K562 (cell line): ENCODE measurements around the gene CALD1. TPM values are rescaled to one million over a fixed set of nuclear protein-coding genes. Genes with fewer than 3 reads are reported as not detected.

Source experiments
- ARID1B ChIP-seq: fragments of 450-650 bp; IDR thresholded peaks from 2 replicates; pipeline ENCODE4 v1.6.1; 2016; ENCODE audit warnings: antibody characterized with exemption, mild to moderate bottlenecking, inconsistent platforms
- ATF3 ChIP-seq, 2 experiments: fragments of 450-650 bp in 1 of 2; sonication (generic) in 1 of 2; formaldehyde crosslinking in 1 of 2; IDR thresholded peaks in 1 of 2; conservative IDR thresholded peaks in 1 of 2; 2 replicates each; pipeline versions ENCODE4 v1.6.1 to v1.8.1; 2016 to 2023; ENCODE audit warnings: mild to moderate bottlenecking in 2 of 2, moderate library complexity in 2 of 2, inconsistent platforms in 1 of 2, missing genetic modification reagents in 1 of 2
- BCOR ChIP-seq: fragments of 450-650 bp; IDR thresholded peaks from 2 replicates; pipeline ENCODE4 v1.6.1; 2016
- E2F8 ChIP-seq: fragments of 450-650 bp; IDR thresholded peaks from 2 replicates; pipeline ENCODE4 v1.7.1; 2018; ENCODE audit warnings: mild to moderate bottlenecking, low read depth; ENCODE audit not compliant: partially characterized antibody
- ETV1 ChIP-seq: fragments of 450-650 bp; conservative IDR thresholded peaks from 2 replicates; pipeline ENCODE4 v1.6.1; 2016; ENCODE audit warnings: missing genetic modification characterization, control low read depth, low read depth, missing compliant biosample characterization
- GABPB1 ChIP-seq: sonication (generic); formaldehyde crosslinking; IDR thresholded peaks from 2 replicates; pipeline ENCODE4 v1.8.0; 2022; ENCODE audit warnings: mild to moderate bottlenecking, missing genetic modification reagents
- HES1 ChIP-seq: fragments of 450-650 bp; IDR thresholded peaks from 2 replicates; pipeline ENCODE4 v1.6.1; 2016; ENCODE audit warnings: low read depth, mild to moderate bottlenecking, moderate library complexity
- KLF1 ChIP-seq: fragments of 450-650 bp; IDR thresholded peaks from 2 replicates; pipeline ENCODE4 v1.6.1; 2016; ENCODE audit warnings: missing genetic modification characterization, missing compliant biosample characterization
- KLF16 ChIP-seq: IDR thresholded peaks from 2 replicates; pipeline ENCODE4 v1.6.1; 2016; ENCODE audit warnings: antibody characterized with exemption
- MAX ChIP-seq: sonication (generic); formaldehyde crosslinking; IDR thresholded peaks from 2 replicates; pipeline ENCODE4 v1.9.0; 2022; ENCODE audit warnings: mild to moderate bottlenecking, missing genetic modification reagents
- MCM3 ChIP-seq: fragments of 450-650 bp; IDR thresholded peaks from 2 replicates; pipeline ENCODE4 v1.6.1; 2016
- NFIC ChIP-seq: fragments of 450-650 bp; IDR thresholded peaks from 2 replicates; pipeline ENCODE4 v1.6.1; 2017; ENCODE audit warnings: mild to moderate bottlenecking, inconsistent platforms
- NKRF ChIP-seq: fragments of 450-650 bp; IDR thresholded peaks from 2 replicates; pipeline ENCODE4 v1.6.1; 2016; ENCODE audit warnings: borderline replicate concordance
- NR4A1 ChIP-seq, 2 experiments: fragments of 250-450 bp in 1 of 2; fragments of 450-650 bp in 1 of 2; sonication (Bioruptor Pico) in 1 of 2; IDR thresholded peaks; 2 replicates each; pipeline versions ENCODE4 v1.4.0 to v1.6.1; 2016 to 2020; ENCODE audit warnings: mild to moderate bottlenecking in 2 of 2, missing compliant biosample characterization in 1 of 2, missing genetic modification characterization in 1 of 2, moderate library complexity in 1 of 2
- PHF20 ChIP-seq: fragments of 450-650 bp; IDR thresholded peaks from 2 replicates; pipeline ENCODE4 v1.6.1; 2018; ENCODE audit not compliant: partially characterized antibody
- PTTG1 ChIP-seq: fragments of 450-650 bp; IDR thresholded peaks from 2 replicates; pipeline ENCODE4 v1.6.1; 2016; ENCODE audit warnings: low read depth, mild to moderate bottlenecking, missing genetic modification characterization, missing compliant biosample characterization
- SAFB ChIP-seq: fragments of 200-400 bp; formaldehyde crosslinking; IDR thresholded peaks from 2 replicates; pipeline ENCODE4 v1.6.1; 2017; ENCODE audit warnings: low read depth, low read length, borderline replicate concordance
- TCF3 ChIP-seq: sonication (generic); formaldehyde crosslinking; IDR thresholded peaks from 2 replicates; pipeline ENCODE4 v1.4.0; 2020; ENCODE audit warnings: mild to moderate bottlenecking, missing genetic modification reagents
- ZNF511 ChIP-seq: sonication (generic); formaldehyde crosslinking; IDR thresholded peaks from 2 replicates; pipeline ENCODE4 v1.8.0; 2022; ENCODE audit warnings: mild to moderate bottlenecking, missing genetic modification reagents
- ZSCAN29 ChIP-seq: fragments of 450-650 bp; IDR thresholded peaks from 2 replicates; pipeline ENCODE4 v1.6.1; 2017
- polyA plus RNA-seq, 8 experiments: library from polyadenylated mRNA; depleted of rRNA in 4 of 8; stranded (reverse) in 5 of 8; unstranded in 3 of 8; fragments of >200 nt; fragmentation: Nextera tagmentation in 2 of 8; fragmentation: Illumina TruSeq in 1 of 8; extraction: Ambion mirVana in 2 of 8; extraction: Trizol in 1 of 8; gene quantifications; 2 replicates each; pipeline versions ENCODE4 v1.2.1 to v1.2.3, GENCODE V29; 2011 to 2014; ENCODE audit warnings: inconsistent platforms in 1 of 8, missing spikeins in 1 of 8
- total RNA-seq, 7 experiments: library from RNA; depleted of rRNA in 6 of 7; stranded (reverse); fragments of >200 nt in 6 of 7; fragmentation: Illumina TruSeq in 2 of 7; extraction: Trizol in 2 of 7; gene quantifications; 2 replicates each; pipeline versions ENCODE4 v1.2.1 to v1.2.3, GENCODE V29; 2011 to 2021; ENCODE audit warnings: low replicate concordance in 1 of 7

Gene CALD1
- total and polyA plus RNA-seq, 9 of the 15 experiments (the other 6 are each of a cell fraction or from before 2014, with no cell fraction given), result 0.40 TPM; not detected in 8

- TF ChIP-seq NKRF (peak; percentile 59; the same call in 1 of the 2 replicates), BCOR (peak; percentile 50), SAFB (peak; percentile 93), ARID1B (peak; percentile 68), TCF3 (peak; percentile 19; the same call in 1 of the 2 replicates), ATF3 (IDR thresholded peaks at IDR 0.05) (peak; percentile 59), ATF3 (CRISPR knock-in tag; conservative IDR thresholded peaks at IDR 0.05) (peak; percentile 89; the same call in 1 of the 2 replicates), ETV1 (tag) (peak; percentile 75), ZNF511 (CRISPR knock-in tag) (peak; percentile 97), MAX (CRISPR knock-in tag) (peak; percentile 97), PTTG1 (tag) (no peak), E2F8 (peak; percentile 97), PHF20 (peak; percentile 81), GABPB1 (CRISPR knock-in tag) (peak; percentile 85), KLF16 (peak; percentile 64; the same call in 1 of the 2 replicates), MCM3 (no peak), HES1 (peak; percentile 22; the same call in 1 of the 2 replicates), ZSCAN29 (peak; percentile 55; the same call in 1 of the 2 replicates), NFIC (peak; percentile 33), NR4A1 (CRISPR knock-in tag; IDR thresholded peaks at IDR 0.05) (no peak), NR4A1 (tag; IDR thresholded peaks at IDR 0.05) (0 out of 2 replicates have a peak, but pooled peaks have one; percentile 73), KLF1 (tag) (0 out of 2 replicates have a peak, but pooled peaks have one; percentile 27)
Measured at GRCh38 chr7:134986363-134987251, 207.2 kb downstream of the CALD1 start, which contains the start of gene AGBL3 (continued).
